ENCODE measurements around the gene SMCP. TPM values are rescaled to one million over a fixed set of nuclear protein-coding genes. Genes with fewer than 3 reads are reported as not detected.

Gene SMCP
- total and polyA plus RNA-seq, 2 experiments from 2014 or later: not detected

GRCh38 chr1:152860129-152860528 lies 18.0 kb upstream of the SMCP start:
- no peaks in the 10 kb centered on the region for H3K27me3 ChIP-seq (ENCODE audit: insufficient read depth)
- no peak overlapping the region for H3K27ac Mint-ChIP-seq
- H3K4me2 ChIP-seq: no peak overlapping the region
- no peaks in the 10 kb centered on the region for H3K36me3 Mint-ChIP-seq (ENCODE audit: low read depth)
- no peak for ATAC-seq
- no peak overlapping the region for H3K4me3 ChIP-seq
- no peaks in the 10 kb centered on the region for H3F3A ChIP-seq (replicated peaks; ENCODE audit: low read depth)
- no peak for TF ChIP-seq ETS1 (IDR thresholded peaks at IDR 0.05)
- no peak for TF ChIP-seq NANOG (IDR thresholded peaks at IDR 0.05; ENCODE audit: borderline replicate concordance)
- no peak for TF ChIP-seq EZH2phosphoT487 (IDR thresholded peaks at IDR 0.05; ENCODE audit: unreplicated experiment)
- TF ChIP-seq STAT1 (IDR thresholded peaks at IDR 0.05; ENCODE audit: unreplicated experiment): no peak
- TF ChIP-seq EZH2 (IDR thresholded peaks at IDR 0.05; ENCODE audit: low read depth, unreplicated experiment): no peak
- no peak for TF ChIP-seq POLR2AphosphoS5 (IDR thresholded peaks at IDR 0.05; ENCODE audit: low read depth)
- no peak for TF ChIP-seq REST (IDR thresholded peaks at IDR 0.05; ENCODE audit: unreplicated experiment)
- TF ChIP-seq JUNB (IDR thresholded peaks at IDR 0.05; ENCODE audit: unreplicated experiment): no peak
- no peak for TF ChIP-seq CREB1 (CRISPR knock-in tag; IDR thresholded peaks at IDR 0.05; ENCODE audit: low read depth)
- no peak overlapping the region for H3K27ac ChIP-seq (ENCODE audit: low read depth)
- H3K36me3 ChIP-seq (ENCODE audit: insufficient read depth): no peaks in the 10 kb centered on the region
- no peaks in the 10 kb centered on the region for H4K20me1 ChIP-seq (replicated peaks; ENCODE audit: insufficient read depth)
- H3K4me1 ChIP-seq (ENCODE audit: insufficient read depth): no peaks in the 10 kb centered on the region
- H3K27me3 Mint-ChIP-seq (ENCODE audit: insufficient read depth, low read depth, poor library complexity): no peaks in the 10 kb centered on the region
- no peak for DNase-seq (ENCODE audit: low spot score)
- H2AFZ ChIP-seq: no peak overlapping the region
- no peaks in the 10 kb centered on the region for H3K79me2 ChIP-seq (replicated peaks; ENCODE audit: insufficient read depth)
- H3K9me3 Mint-ChIP-seq: no peaks in the 10 kb centered on the region
- peaks cover 16% of the 10 kb centered on the region for H3K9me2 ChIP-seq (ENCODE audit: insufficient read depth)
- H3K4me3 Mint-ChIP-seq: no peak overlapping the region
- H3K4me1 Mint-ChIP-seq: peaks cover 3% of the 10 kb centered on the region; the same call in 1 of the 3 replicates

- peaks cover 16% of the 10 kb centered on the region for H3K9me2 ChIP-seq (ENCODE audit: insufficient read depth)
- ATAC-seq (no peak), DNase-seq (ENCODE audit: low spot score) (no peak)
- H3K36me3 ChIP-seq (ENCODE audit: insufficient read depth): no peaks in the 10 kb centered on the region
- H3K36me3 Mint-ChIP-seq (ENCODE audit: low read depth): no peaks in the 10 kb centered on the region
- H3K4me1 ChIP-seq (ENCODE audit: insufficient read depth): no peaks in the 10 kb centered on the region
- H3K27ac ChIP-seq (ENCODE audit: low read depth): no peak overlapping the region
- no peak overlapping the region for H3K4me2 ChIP-seq
- no peaks in the 10 kb centered on the region for H3K27me3 ChIP-seq (ENCODE audit: insufficient read depth)
- TF ChIP-seq ZNF331 (CRISPR knock-in tag; IDR thresholded peaks at IDR 0.05; ENCODE audit: low read depth): no peak
- TF ChIP-seq CTCF (conservative IDR thresholded peaks at IDR 0.05; ENCODE audit: low read depth in 2 of 2): no peak
- TF ChIP-seq NANOG (IDR thresholded peaks at IDR 0.05; ENCODE audit: borderline replicate concordance): no peak
- no peak for TF ChIP-seq ZNF114 (CRISPR knock-in tag; IDR thresholded peaks at IDR 0.05)
- TF ChIP-seq EZH2phosphoT487 (IDR thresholded peaks at IDR 0.05; ENCODE audit: unreplicated experiment): no peak
- no peak overlapping the region for H2AFZ ChIP-seq
- H3K4me3 Mint-ChIP-seq: no peak overlapping the region
- H3K4me1 Mint-ChIP-seq: peaks cover 3% of the 10 kb centered on the region; the same call in 1 of the 3 replicates
- no peak overlapping the region for H3K27ac Mint-ChIP-seq
- H4K20me1 ChIP-seq (replicated peaks; ENCODE audit: insufficient read depth): no peaks in the 10 kb centered on the region
- H3K27me3 Mint-ChIP-seq (ENCODE audit: insufficient read depth, low read depth, poor library complexity): no peaks in the 10 kb centered on the region
- no peaks in the 10 kb centered on the region for H3F3A ChIP-seq (replicated peaks; ENCODE audit: low read depth)
- H3K79me2 ChIP-seq (replicated peaks; ENCODE audit: insufficient read depth): no peaks in the 10 kb centered on the region
- H3K4me3 ChIP-seq: no peak overlapping the region
- H3K9me3 Mint-ChIP-seq: no peaks in the 10 kb centered on the region
Observed at GRCh38 chr1:152861374-152861773, 16.7 kb upstream of the SMCP start.
